Activated T-helper 17 cell treated with anti-CD3 and anti-CD28 coated beads, Interleukin-2, amount 50 U/mL, for 72 hours (primary cell): ENCODE results near the gene SUFU. TPM values are rescaled to one million over a fixed set of nuclear protein-coding genes. Genes with fewer than 3 reads are reported as not detected.
"Not testable (repeated sequence)": the region's sequence is repeated elsewhere in the genome, so short reads cannot be mapped to it uniquely, and the experiment has no call there.

Experiments
- ATAC-seq: fragments of 150-1000 bp; cut with Tn5 transposase; replicated peaks from 2 replicates; pipeline ENCODE4 v1.10.0; 2021; ENCODE audit warnings: mild to moderate bottlenecking, moderate library complexity
- H3K27ac Mint-ChIP-seq: one replicate; pipeline ENCODE4 v1.8.0; 2022; ENCODE audit warnings: mixed read lengths
- H3K27me3 Mint-ChIP-seq: one replicate; pipeline ENCODE4 v1.8.0; 2022; ENCODE audit warnings: mixed read lengths
- H3K36me3 Mint-ChIP-seq: one replicate; pipeline ENCODE4 v1.8.0; 2022; ENCODE audit warnings: low read depth, mild to moderate bottlenecking, mixed read lengths
- H3K4me1 Mint-ChIP-seq: one replicate; pipeline ENCODE4 v1.8.0; 2022; ENCODE audit warnings: mixed read lengths
- H3K4me3 Mint-ChIP-seq: one replicate; pipeline ENCODE4 v1.8.0; 2022; ENCODE audit warnings: mild to moderate bottlenecking, mixed read lengths
- H3K9me3 Mint-ChIP-seq: one replicate; pipeline ENCODE4 v1.8.0; 2022; ENCODE audit warnings: mixed read lengths
- total RNA-seq, 2 donors: library from RNA; stranded (reverse); gene quantifications; one replicate each; pipeline ENCODE4 v1.2.3, GENCODE V29; 2022

Gene SUFU
- total RNA-seq, 2 donors from 2014 or later, result 11.1 to 16.2 TPM

- H3K9me3 Mint-ChIP-seq, result no peaks in the 10 kb centered on the region
- peaks cover 7% of the 10 kb centered on the region for H3K4me1 Mint-ChIP-seq
- H3K27ac Mint-ChIP-seq, result peak overlapping the region; percentile 22
- no peaks in the 10 kb centered on the region for H3K27me3 Mint-ChIP-seq
- H3K36me3 Mint-ChIP-seq, result peaks cover 23% of the 10 kb centered on the region
- no peak for ATAC-seq
- H3K4me3 Mint-ChIP-seq, result no peak overlapping the region
Measured at GRCh38 chr10:102499356-102499755, 4.4 kb upstream of the SUFU start.

GRCh38 chr10:102500686-102501085, 3.1 kb upstream of the SUFU start:
- H3K4me3 Mint-ChIP-seq, H3K9me3 Mint-ChIP-seq, H3K27me3 Mint-ChIP-seq, H3K27ac Mint-ChIP-seq, H3K4me1 Mint-ChIP-seq, ATAC-seq: not testable (repeated sequence)
- peaks cover 23% of the 10 kb centered on the region for H3K36me3 Mint-ChIP-seq

- Mint-ChIP-seq H3K27ac (no peak overlapping the region), H3K27me3 (no peaks in the 10 kb centered on the region), H3K4me1 (peaks cover 7% of the 10 kb centered on the region), H3K36me3 (peaks cover 18% of the 10 kb centered on the region), H3K4me3 (no peak overlapping the region), H3K9me3 (no peaks in the 10 kb centered on the region)
- ATAC-seq, result no peak
Measured at GRCh38 chr10:102501201-102502028, 2.4 kb upstream of the SUFU start.

- H3K27me3 Mint-ChIP-seq, result no peaks in the 10 kb centered on the region
- H3K27ac Mint-ChIP-seq, result no peak overlapping the region
- peak; percentile 82 for ATAC-seq
- H3K4me3 Mint-ChIP-seq, result no peak overlapping the region
- no peaks in the 10 kb centered on the region for H3K9me3 Mint-ChIP-seq
- peaks cover 18% of the 10 kb centered on the region for H3K36me3 Mint-ChIP-seq
- peaks cover 7% of the 10 kb centered on the region for H3K4me1 Mint-ChIP-seq
Measured at GRCh38 chr10:102502029-102502336, 1.8 kb upstream of the SUFU start.

- Mint-ChIP-seq H3K27ac (no peak within 1 kb of the TSS), H3K27me3 (no peaks in the 10 kb centered on the region), H3K9me3 (no peaks in the 10 kb centered on the region), H3K36me3 (peaks cover 24% of the 10 kb centered on the region), H3K4me1 (peaks cover 7% of the 10 kb centered on the region), H3K4me3 (no peak within 1 kb of the TSS)
- ATAC-seq, result peak; percentile 53
Measured at GRCh38 chr10:102502337-102503151, 1.2 kb upstream of the SUFU start, which contains the start of gene ACTR1A. Gene ACTR1A, minus strand, starts transcription at chr10:102502712. Its CDS starts 65 bp downstream, at chr10:102502647.

- no peak for ATAC-seq
- H3K9me3 Mint-ChIP-seq, result no peaks in the 10 kb centered on the region
- no peak overlapping the region for H3K4me3 Mint-ChIP-seq
- no peak overlapping the region for H3K27ac Mint-ChIP-seq
- H3K4me1 Mint-ChIP-seq, result peaks cover 3% of the 10 kb centered on the region
- H3K27me3 Mint-ChIP-seq, result no peaks in the 10 kb centered on the region
- peaks cover 21% of the 10 kb centered on the region for H3K36me3 Mint-ChIP-seq
Measured at GRCh38 chr10:102504179-102504975, 605 bp downstream of the SUFU start.

GRCh38 chr10:102504976-102505300, 1.2 kb downstream of the SUFU start:
- no peak for ATAC-seq
- peaks cover 4% of the 10 kb centered on the region for H3K4me1 Mint-ChIP-seq
- no peak overlapping the region for H3K27ac Mint-ChIP-seq
- no peak overlapping the region for H3K4me3 Mint-ChIP-seq
- peaks cover 25% of the 10 kb centered on the region for H3K36me3 Mint-ChIP-seq
- no peaks in the 10 kb centered on the region for H3K9me3 Mint-ChIP-seq
- H3K27me3 Mint-ChIP-seq, result no peaks in the 10 kb centered on the region

- Mint-ChIP-seq H3K9me3 (no peaks in the 10 kb centered on the region), H3K27ac (no peak overlapping the region), H3K4me1 (peaks cover 4% of the 10 kb centered on the region)
Measured at GRCh38 chr10:102505462-102506115, 1.8 kb downstream of the SUFU start.

GRCh38 chr10:102507521-102507920, 3.7 kb downstream of the SUFU start:
- H3K36me3 Mint-ChIP-seq, result peaks cover 42% of the 10 kb centered on the region
- no peak overlapping the region for H3K4me3 Mint-ChIP-seq
- no peak overlapping the region for H3K27ac Mint-ChIP-seq
- no peak for ATAC-seq
- H3K4me1 Mint-ChIP-seq, result peaks cover 8% of the 10 kb centered on the region
- no peaks in the 10 kb centered on the region for H3K9me3 Mint-ChIP-seq
- no peaks in the 10 kb centered on the region for H3K27me3 Mint-ChIP-seq

More at GRCh38 chr10:102505462-102506115, 1.8 kb downstream of the SUFU start:
- Mint-ChIP-seq H3K27me3 (no peaks in the 10 kb centered on the region), H3K36me3 (peaks cover 26% of the 10 kb centered on the region), H3K4me3 (no peak overlapping the region)
- ATAC-seq, result no peak

- Mint-ChIP-seq H3K4me1 (peaks cover 8% of the 10 kb centered on the region), H3K27ac (peak overlapping the region; percentile 54), H3K4me3 (no peak overlapping the region), H3K9me3 (no peaks in the 10 kb centered on the region), H3K36me3 (peaks cover 52% of the 10 kb centered on the region), H3K27me3 (no peaks in the 10 kb centered on the region)
- ATAC-seq, result no peak
Measured at GRCh38 chr10:102508506-102508905, 4.7 kb downstream of the SUFU start.

- ATAC-seq, result no peak
- no peaks in the 10 kb centered on the region for H3K9me3 Mint-ChIP-seq
- H3K4me1 Mint-ChIP-seq, result peaks cover 8% of the 10 kb centered on the region
- H3K27ac Mint-ChIP-seq, result peak overlapping the region; percentile 54
- no peak overlapping the region for H3K4me3 Mint-ChIP-seq
- H3K36me3 Mint-ChIP-seq, result peaks cover 59% of the 10 kb centered on the region
- no peaks in the 10 kb centered on the region for H3K27me3 Mint-ChIP-seq
Measured at GRCh38 chr10:102509387-102509786, 5.6 kb downstream of the SUFU start.

- Mint-ChIP-seq H3K4me1 (peaks cover 8% of the 10 kb centered on the region), H3K36me3 (peaks cover 79% of the 10 kb centered on the region), H3K4me3 (no peak overlapping the region), H3K9me3 (no peaks in the 10 kb centered on the region), H3K27ac (peak overlapping the region; percentile 13), H3K27me3 (no peaks in the 10 kb centered on the region)
- no peak for ATAC-seq
Measured at GRCh38 chr10:102511583-102512274, 8.0 kb downstream of the SUFU start.

GRCh38 chr10:102514487-102515311, 10.9 kb downstream of the SUFU start:
- Mint-ChIP-seq H3K36me3 (peaks cover 67% of the 10 kb centered on the region), H3K27me3 (no peaks in the 10 kb centered on the region), H3K9me3 (no peaks in the 10 kb centered on the region), H3K4me1 (peaks cover 9% of the 10 kb centered on the region), H3K4me3 (no peak overlapping the region), H3K27ac (no peak overlapping the region)
- no peak for ATAC-seq
